Measurements from ENCODE around the gene DGKQ. TPM values are rescaled to one million over a fixed set of nuclear protein-coding genes. Genes with fewer than 3 reads are reported as not detected.

The DGKQ gene
- total and polyA plus RNA-seq, 9 of the 15 experiments (the other 6 are each of a cell fraction or from before 2014, with no cell fraction given), result 0.17 to 22.0 (median 5.6) TPM

- TF ChIP-seq ZNF146 (CRISPR knock-in tag; IDR thresholded peaks at IDR 0.05; ENCODE audit: unreplicated experiment) (no peak), ZNF77 (CRISPR knock-in tag; IDR thresholded peaks at IDR 0.05) (no peak), ZNF518B (CRISPR knock-in tag; IDR thresholded peaks at IDR 0.05) (no peak), NR0B1 (IDR thresholded peaks at IDR 0.05; ENCODE audit: partially characterized antibody) (no peak), CREB3L1 (IDR thresholded peaks at IDR 0.05; ENCODE audit: borderline replicate concordance, low read depth) (no peak), ZNF408 (CRISPR knock-in tag; IDR thresholded peaks at IDR 0.05; ENCODE audit: low read depth) (no peak), HES1 (IDR thresholded peaks at IDR 0.05; ENCODE audit: low read depth) (no peak), ZKSCAN3 (CRISPR knock-in tag; IDR thresholded peaks at IDR 0.05) (no peak), RCOR1 (IDR thresholded peaks at IDR 0.05; ENCODE audit: borderline replicate concordance in 1 of 2, low read depth in 2 of 2, low read length in 2 of 2) (no peak)
Observed at GRCh38 chr4:945274-946102, 27.9 kb downstream of the DGKQ start (continued).
